GM18499 (cell line): ENCODE measurements around the gene TEKT3.

Experiments
- ATAC-seq: cut with Tn5 transposase; IDR thresholded peaks from one replicate; pipeline ENCODE4 v1.9.1; 2021; ENCODE audit warnings: moderate number of reproducible peaks; ENCODE audit not compliant: insufficient read depth, unreplicated experiment

Gene TEKT3

DNA sequence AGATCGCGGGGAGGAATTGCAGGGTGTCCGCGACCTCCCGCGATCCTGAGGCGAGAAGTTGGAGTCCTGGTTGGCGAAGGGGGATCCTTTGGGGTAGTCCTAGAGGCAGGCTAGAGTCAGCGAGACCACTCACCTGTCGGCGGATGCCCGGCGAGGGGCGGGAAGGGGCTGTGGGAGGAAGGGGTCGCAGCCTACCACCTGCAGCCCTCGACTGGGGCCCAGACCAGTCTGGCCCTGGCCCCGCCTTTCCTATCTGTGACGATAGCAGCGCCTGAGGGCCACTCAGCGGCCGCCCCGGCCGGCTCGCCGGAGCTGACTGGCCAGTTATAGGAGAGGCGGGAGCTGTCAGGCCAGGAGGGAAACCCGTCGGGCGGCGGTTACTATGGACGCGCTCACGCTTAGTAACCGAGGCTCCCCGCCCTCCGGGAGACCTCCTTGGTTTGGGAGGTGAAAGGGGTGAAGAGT is at the start of gene TEKT3:
TEKT3 (minus strand) TSS at position 213 of the 465 bp plus-strand sequence. CDS start 10,012 bp downstream, outside the sequence.
- ATAC-seq, result no peak

DNA sequence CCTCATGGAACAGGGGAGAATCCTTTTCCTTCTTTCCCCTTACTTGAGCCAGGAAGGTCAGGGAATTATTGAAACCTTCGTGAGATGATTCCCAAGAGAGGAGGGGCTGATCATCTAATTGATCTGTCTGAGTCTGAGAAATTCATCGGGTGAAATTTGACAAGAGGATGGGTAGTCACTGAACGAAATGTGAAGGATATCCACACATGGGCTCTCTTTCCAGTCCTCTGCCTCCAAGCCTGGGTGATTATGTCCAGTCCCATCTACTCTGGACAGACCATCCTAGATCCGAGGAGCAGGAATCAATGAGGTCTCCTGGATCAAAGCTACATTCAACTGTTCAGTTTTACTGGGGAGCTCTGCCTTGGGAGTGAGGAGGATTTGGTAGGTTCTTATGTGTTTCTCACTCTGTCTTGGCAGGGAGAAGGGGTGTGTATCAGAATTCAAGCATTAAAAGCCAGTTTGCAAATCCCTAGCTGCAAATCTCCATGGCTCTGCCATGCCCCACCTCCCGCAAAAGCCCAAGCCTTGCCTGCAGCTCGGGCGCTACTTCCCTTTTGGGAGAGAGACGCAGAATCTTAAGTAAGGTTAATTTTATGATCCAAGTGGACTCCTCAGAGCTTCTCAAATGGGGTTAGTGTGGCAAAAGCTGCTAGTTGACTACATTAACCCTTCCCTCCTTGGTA is 47.1 kb upstream of the TEKT3 start:
- no peak for ATAC-seq

DNA sequence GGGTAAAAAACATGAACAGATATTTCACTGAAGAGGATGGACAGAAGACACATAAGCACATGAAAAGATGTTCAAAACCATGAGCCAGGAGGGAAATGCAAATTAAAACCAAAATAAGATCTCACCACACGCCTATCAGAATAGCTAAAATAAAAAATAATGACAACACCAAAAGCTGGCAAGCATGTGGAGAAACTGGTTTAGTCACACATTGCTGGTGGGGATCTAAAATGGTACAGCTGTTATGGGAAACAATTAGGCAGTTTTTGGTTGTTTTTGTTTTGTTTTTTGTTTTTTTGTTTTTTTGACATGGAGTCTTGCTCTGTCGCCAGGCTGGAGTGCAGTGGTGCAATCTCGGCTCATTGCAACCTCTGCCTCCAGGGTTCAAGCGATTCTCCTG is 44.7 kb upstream of the TEKT3 start:
- no peak for ATAC-seq

DNA sequence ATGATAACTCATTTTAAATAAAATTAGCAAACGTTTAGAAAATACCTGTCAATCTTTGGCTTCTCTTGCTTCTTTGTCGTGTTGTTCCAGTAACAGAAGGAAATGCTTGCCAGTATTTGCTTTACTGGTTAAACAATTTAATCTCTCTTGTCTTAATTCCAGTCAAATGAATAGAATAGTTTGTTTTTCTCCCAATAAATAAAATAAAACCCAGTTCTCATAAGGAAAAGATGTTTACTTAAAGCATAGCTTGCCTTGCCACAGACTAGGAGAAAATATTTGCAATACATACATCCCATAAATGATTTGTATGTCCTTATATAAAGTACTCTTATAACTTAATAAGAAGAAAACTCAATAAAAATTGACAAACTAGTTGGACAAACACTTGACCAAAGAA is 43.9 kb upstream of the TEKT3 start:
- no peak for ATAC-seq

DNA sequence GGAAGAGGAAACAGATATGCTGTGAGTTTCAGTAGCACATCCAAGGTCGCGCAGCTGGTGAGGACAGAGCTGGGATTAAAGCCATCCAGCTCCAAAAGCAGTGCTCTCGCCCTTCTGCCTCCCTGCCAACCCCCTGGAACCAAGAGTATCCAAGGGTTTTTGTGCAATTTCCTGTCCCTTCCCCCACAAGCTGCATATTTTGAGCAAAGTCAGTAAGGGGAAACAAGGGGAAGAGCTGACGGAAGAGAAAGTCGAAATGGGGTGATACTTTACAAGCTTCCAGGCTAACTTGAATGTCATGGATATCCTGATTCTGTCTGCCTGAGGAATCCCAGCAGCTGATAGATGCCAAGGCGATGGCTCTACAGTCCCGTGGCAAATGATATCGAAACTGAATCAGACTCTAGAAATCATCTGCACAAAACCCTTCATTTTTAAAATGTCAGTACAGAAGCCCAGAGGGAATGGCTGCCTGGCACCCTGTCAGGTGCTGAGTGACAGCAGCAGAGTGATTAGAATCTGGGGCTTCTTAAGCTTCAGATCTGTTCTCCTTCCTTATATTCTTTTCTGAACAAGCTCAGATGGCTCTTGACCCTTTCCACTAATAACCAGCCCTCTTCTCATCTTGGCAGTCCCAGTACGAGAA is 42.9 kb upstream of the TEKT3 start:
- ATAC-seq, result no peak

DNA sequence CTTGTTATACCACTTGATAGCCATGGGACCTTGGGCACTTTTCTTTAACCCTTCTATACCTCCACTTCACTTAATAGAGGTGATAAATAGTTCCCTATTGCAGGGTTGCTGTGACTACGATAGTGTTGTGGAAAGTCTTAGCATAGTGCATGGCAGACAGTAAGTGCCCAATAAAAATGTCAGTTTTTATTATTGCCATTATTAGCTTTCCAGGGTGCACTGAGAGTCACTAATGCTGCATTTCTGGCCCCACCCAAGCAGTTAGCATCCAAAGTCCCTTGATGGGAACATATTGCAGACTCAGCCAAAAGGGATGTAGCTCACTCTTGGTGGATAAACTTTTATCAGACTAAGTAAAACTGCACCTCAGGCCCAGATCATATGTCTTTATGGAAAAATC is 41.5 kb upstream of the TEKT3 start:
- ATAC-seq, result no peak

DNA sequence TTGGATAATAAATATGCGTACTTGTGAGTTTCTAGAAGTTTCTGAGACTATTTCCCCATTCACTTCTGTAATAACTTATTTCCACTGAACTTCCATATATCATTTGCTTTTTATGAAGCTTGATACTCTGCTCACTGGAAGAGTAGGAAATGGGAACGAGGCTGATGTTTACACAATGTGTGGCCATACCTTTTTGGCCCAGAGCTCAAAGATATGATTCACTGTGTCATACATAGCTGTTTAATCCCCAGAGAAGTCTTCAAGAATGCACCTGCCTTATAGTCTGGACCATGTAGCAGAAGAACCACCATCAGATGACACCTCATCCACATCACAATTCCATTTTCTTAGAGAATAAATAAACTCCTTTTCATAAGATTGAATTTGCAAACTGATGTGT is 40.3 kb upstream of the TEKT3 start:
- ATAC-seq, result no peak

DNA sequence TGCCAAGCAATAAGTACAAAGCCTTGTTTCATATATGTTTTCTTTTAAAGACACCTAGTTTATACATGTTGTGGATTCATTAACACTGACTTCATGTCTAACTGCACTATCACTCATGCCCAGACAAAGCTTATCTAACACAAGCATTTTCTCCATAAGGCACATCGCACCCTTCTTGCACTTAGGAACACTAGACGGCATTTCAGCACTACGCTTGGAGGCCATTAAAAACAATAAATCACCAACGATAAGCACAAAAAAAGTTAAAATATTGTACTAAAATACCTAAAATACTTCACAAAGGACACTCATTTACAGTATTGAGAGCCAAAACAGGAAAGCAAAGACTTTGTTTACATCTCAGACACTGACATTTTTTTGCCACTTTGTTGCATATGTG is 39.0 kb upstream of the TEKT3 start:
- no peak for ATAC-seq

DNA sequence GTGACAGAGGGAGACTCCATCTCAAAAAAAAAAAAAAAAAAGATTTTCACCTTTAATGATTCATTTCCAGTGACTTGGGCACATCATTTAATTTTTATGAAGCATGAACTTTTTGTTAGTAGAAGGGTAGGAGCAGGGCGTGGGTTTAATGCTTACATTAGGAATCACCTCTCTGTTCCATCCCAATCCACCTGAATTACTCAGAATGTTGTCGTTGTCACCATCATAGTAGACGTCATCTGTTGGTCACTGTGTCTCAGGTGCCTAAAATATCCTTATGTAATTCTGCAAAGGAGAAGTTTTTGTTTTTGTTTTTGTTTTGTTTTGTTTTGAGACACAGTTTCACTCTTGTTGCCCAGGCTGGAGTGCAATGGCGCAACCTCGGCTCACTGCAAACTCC is 38.3 kb upstream of the TEKT3 start:
- ATAC-seq, result no peak

DNA sequence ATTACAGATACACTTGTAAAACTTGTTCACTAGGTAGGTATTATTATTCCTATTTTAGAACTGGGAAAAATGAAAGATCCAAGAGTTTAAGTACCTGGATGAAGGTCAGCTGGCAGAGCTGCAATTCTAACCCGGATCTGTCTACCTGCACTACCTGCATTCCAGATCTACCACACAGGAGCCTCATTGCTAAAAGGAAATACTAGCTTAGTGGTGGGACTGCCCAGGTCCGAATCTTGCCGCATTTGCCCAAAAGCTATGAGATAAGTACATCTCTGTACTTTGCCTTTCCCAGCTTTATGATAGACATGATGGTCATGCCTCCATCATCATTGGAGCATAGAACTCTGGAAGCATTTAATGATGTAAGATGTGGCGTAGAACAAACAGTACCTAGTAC is 36.8 kb upstream of the TEKT3 start:
- no peak for ATAC-seq

DNA sequence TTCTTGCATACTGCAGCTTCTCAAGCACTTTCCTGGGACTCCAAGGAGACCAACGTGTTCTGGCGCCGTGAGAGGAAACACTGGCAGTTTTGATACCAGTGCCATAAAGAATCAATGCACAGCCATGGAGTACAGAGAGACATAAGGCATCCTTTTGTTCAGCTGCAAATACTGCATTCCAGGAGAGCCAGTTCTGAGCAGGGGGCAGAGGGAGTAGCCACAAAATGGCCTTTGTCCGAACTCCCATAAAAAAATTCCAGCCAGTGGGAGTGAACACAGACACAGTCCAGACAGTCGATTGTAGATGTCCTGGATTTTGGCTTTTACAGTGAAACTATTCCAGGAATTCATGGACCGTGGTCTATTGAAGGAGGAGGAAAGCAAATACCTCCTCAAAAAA is 36.2 kb upstream of the TEKT3 start:
- ATAC-seq, result no peak

DNA sequence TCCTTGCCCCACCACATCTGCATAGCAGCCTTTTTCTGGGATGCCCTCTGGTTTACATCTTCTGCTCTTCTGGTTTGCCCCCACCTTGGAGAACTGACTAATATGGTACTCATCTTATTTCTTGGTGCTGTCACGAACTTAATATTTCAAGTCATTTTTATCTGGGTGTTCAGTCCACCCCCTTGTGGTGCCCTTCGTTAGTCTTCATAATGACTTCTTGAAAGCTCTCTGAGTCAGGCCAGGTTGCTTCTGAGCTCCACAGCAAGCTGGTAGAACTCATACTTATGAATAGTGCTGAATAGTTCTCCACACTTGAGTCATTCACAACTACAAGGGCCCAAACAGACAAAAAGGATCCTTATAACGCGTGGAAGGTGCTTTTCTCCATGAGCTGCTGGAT is 35.8 kb upstream of the TEKT3 start:
- no peak for ATAC-seq

DNA sequence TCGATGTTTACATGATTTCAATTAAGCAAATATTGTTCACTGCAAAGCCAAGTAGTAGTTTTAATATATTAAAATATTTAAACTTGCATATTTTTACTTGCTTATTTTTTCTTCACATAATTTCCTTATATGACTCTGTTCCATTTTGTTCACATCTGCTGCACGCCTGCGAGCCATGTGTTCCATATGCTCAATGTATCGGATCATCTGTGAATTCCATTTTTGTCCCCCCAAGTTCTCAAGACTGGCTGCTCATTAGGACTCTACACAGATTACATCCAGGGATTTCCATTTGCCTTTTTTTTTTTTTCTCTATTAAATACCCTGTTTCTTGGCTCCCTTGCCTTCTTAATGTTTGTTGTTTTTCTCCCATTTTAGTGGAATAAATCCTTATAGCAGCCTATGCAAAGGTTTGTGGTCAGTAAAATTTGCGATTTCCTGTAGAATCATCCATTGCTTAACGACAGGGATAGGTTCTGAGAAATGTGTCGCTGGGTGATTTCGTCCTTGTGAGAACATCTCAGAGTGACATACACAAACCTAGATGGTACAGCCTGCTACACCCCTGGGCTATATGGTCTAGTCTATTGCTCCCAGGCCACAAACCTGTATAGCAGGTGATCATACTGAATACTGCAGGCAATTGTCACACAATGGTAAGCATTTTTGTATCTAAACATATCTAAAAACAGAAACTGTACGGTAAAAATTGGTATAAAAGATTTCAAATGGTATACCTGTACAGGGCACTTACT is 30.2 kb upstream of the TEKT3 start:
- no peak for ATAC-seq

DNA sequence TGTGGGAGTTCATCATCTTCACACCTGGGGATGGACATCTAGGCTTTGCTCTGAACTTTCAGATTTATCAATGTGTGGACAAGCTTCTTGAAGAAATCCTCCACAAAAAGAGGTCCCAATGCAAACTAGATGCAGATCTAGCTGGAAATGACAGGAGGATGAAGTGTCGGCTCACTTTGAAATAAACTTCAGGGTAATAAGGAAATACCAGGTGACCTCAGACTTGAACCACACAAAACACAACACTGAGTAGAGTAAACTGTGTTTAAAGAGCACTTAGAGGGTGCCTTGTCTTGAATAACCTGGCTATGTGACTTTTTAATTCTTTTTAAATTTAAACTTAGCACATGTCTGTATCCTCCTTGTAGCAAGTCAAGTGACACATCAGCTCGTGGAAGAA is 27.2 kb upstream of the TEKT3 start:
- no peak for ATAC-seq

DNA sequence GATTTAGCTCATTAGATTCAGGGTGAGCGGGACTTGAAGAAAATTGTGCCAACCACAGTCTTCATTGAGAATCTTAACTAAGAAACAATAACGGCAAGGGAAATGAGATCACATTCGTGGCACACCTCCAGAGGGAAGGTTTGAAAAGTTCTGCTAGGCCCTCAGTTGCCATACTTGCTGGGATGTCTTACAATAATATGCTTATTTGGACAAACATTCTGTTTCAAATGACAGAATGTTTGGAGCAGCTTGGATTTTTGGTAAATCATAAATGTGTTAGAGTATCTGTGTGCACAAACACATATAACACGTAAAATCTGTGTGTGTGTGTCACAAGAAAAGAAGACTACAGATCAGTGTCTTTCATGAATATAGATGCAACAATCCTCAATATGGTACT is 24.6 kb upstream of the TEKT3 start:
- no peak for ATAC-seq

DNA sequence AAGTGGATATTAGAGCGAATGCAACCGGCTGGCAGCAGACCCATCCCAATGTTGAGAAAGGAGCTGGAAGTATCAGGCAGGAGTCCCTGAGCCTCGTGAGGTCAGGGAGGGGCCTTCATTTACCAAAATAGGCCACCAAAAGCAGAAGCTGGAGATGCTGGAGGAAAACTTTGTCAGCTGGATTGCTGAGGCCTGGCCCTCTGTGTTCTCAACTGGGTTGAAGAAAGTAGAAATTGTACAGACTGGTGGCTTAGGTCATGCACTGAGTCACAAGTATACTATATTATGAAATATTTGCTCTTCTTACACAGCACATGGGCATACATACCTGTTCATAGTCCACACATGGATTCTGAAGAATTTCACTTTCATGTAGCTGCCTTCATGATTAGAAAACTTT is 23.2 kb upstream of the TEKT3 start:
- no peak for ATAC-seq

DNA sequence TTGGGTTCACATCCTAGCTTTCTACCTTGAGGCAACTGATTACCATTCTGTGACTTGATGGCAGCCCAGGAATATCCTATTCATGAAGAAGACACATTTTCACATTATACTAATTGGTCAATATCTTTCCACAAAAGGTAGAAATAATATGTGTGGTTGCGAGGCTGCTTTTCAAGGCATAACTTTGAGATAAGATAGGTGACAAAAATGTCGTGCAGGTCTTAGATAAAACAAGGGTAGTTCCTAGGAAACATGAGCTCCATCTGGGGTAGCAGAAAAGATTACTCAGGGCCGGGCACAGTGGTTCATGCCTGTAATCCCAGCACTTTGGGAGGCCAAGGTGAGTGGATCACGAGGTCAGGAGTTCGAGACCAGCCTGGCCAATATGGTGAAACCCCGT is 22.3 kb upstream of the TEKT3 start:
- no peak for ATAC-seq

DNA sequence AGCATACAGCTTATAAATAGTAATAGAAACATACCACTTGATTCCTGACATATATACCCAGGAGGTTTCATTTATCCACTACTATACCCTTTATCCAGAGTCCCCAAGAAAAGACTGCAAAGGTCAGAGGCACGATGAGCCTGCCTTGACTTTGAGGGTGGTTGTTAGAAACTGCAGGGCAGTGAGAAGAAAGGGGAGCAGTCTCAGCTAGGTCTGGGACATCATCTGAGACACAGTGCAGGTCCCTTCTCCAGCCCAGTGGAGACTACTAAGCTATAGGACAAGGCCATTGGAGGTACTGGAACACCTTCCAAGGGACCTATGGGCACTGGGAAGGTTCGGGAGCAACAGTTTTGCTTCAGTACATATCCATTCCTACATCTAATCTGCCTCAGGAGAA is 20.2 kb upstream of the TEKT3 start:
- ATAC-seq, result no peak

DNA sequence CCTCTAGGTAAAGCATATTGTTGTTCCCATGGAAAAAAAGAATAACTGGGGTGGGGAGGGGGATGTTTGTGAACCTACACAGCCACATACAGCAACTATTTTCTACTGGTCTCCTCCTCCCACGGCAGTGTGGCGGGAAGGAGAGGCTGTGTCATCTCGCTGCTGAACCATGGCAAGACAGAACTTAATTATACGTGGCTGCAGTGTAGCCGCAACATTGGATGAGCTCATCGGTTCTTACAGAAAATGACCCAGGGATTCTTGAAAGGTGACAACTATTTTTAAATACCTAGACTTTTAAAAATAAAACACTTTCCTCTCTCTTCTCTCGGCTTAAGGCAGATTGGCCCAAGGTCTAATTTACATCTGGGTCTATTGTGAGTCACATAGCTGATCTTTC is 19.8 kb upstream of the TEKT3 start:
- ATAC-seq, result no peak

DNA sequence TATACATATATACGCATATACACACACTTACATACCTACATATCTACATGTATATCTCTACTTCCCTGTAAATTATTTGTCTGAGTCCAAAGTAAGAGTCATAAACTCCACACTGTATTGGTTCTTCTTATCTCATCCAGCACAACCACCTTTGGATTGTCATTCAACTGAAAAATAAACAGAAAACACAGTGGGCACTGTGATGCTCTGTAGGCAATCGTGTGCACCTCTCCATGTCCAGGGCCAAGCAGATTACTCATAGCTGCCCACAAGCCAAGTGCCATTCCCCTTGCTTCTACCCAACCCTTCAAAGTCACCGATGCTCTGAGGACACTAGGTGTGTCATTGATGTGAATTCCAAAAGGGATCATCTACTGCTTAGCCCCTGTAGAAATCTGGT is 12.9 kb upstream of the TEKT3 start:
- no peak for ATAC-seq

DNA sequence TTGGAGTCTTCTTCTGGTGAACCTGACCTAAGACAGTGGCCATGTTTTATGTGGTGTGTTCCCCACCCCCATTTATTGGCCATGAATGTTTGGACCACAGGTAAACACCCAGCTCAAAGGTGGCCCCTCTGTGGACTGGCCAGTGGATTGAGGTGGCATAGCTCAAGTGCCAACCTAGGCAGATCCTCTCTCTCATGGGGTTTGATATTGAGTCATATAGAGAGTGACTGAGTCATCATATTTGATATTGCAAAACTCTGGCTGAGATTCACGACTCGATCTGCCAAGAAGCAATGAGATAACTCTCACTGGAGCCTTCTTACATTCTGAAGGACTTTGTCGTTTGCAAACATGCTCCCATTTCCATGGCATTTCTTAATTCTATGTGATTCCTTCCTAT is 10.5 kb upstream of the TEKT3 start:
- ATAC-seq, result no peak

DNA sequence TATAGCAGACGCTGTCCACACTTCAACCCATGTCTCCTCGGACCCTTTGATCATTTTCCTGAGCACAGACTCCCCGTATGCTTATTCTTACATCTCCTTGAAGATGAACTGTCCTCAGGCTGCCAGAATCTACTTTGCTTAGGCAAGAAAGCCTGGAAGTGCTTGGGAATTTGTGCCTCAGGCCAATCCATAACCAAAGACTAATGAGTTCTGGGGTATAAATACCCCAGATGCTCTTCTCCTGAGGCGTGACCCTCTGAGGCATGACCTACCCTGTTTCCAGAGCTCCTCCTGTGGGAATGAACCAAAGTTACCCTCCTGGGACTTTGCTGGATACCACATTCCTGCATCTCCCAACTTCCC is 10.1 kb upstream of the TEKT3 start:
- ATAC-seq, result no peak
